Measurements from ENCODE around the gene KLK3.
"Not testable (repeated sequence)": the region's sequence is repeated elsewhere in the genome, so short reads cannot be mapped to it uniquely, and the experiment has no call there.

KLK3 gene

DNA sequence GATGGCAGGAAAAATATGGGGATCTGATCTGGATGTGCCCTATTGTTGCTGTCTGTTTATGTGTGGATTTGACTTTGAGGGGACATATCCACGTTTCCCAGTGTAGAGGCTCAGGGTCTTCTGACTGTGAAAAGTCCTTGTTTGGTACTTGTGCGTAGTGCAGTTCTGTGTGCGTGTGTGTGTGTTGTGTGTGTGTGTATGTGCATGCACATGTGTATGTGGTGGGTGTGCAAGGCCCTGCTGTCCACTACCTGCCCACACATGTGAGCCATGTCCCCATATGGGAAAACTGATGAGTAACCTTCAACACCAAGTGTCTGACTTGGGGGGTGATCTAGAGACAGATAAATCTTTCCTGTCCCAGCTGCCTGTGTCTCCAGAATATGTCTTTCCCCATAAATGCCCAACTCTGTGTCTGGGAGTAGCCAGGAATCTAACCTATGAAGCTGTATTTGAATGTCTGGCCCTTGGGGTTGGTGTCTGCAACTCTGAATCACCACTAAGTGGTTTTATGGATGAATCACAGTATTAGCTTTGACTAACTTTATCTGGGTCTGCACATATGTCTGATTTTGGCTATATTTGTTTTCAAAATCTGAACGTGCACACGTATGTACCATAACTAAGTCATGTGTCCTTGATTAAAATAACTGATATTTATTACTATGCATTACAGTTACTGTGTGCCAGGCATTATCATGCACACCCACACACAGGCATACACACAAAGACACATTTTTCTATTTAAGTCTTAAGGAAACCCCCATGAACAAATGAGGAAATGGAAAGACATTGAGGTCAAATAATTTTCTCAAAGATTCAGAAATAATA, 35.9 kb downstream of the KLK3 start:
- TF ChIP-seq ELF4 (IDR thresholded peaks at IDR 0.05) (no peak), SUZ12 (IDR thresholded peaks at IDR 0.05) (no peak), ZNF384 (IDR thresholded peaks at IDR 0.05) (no peak), BHLHE40 (IDR thresholded peaks at IDR 0.05; ENCODE audit: borderline replicate concordance) (no peak), FOXK2 (IDR thresholded peaks at IDR 0.05) (no peak), SP1 (IDR thresholded peaks at IDR 0.05) (no peak), HDGF (IDR thresholded peaks at IDR 0.05; ENCODE audit: borderline replicate concordance) (no peak), FOXM1 (IDR thresholded peaks at IDR 0.05; ENCODE audit: borderline replicate concordance) (no peak), CTBP1 (IDR thresholded peaks at IDR 0.05; ENCODE audit: borderline replicate concordance) (no peak), ARNT (IDR thresholded peaks at IDR 0.05) (no peak), TARDBP (IDR thresholded peaks at IDR 0.05) (no peak), FOXA1 (IDR thresholded peaks at IDR 0.05) (no peak)
- TF ChIP-seq, protein P1, sequence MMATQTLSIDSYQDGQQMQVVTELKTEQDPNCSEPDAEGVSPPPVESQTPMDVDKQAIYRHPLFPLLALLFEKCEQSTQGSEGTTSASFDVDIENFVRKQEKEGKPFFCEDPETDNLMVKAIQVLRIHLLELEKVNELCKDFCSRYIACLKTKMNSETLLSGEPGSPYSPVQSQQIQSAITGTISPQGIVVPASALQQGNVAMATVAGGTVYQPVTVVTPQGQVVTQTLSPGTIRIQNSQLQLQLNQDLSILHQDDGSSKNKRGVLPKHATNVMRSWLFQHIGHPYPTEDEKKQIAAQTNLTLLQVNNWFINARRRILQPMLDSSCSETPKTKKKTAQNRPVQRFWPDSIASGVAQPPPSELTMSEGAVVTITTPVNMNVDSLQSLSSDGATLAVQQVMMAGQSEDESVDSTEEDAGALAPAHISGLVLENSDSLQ (IDR thresholded peaks at IDR 0.05) = no peak
- CTCF ChIA-PET = no interaction called here
- POLR2A ChIA-PET = no interaction called here
- DNase-seq (ENCODE audit: extremely low spot score) = no peak

DNA sequence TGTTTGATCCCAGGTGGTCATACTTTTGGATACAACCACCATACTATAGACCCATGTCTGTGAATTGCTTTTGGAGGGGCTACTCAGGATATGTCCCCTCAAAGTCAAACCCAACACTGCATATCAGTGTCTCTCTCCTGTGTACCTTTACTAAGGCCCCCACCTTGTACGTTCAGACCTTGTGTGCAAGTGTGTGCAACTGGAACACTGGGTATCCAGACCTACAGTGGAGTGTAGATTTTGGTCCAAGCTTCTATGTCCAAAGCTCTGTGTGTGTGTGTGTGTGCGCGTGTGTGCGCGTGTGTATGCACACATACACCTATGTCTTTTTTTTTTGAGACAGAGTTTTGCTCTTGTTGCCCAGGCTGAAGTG, 36.5 kb downstream of the KLK3 start:
- TF ChIP-seq NFRKB (IDR thresholded peaks at IDR 0.05) (no peak), FOXK2 (IDR thresholded peaks at IDR 0.05) (no peak), TARDBP (IDR thresholded peaks at IDR 0.05) (no peak), SUZ12 (IDR thresholded peaks at IDR 0.05) (no peak), LEF1 (IDR thresholded peaks at IDR 0.05; ENCODE audit: borderline replicate concordance) (no peak), SP1 (IDR thresholded peaks at IDR 0.05) (no peak), L3MBTL2 (conservative IDR thresholded peaks at IDR 0.05) (no peak)
- CTCF ChIA-PET = no interaction called here
- DNase-seq (ENCODE audit: extremely low spot score) = no peak
- POLR2A ChIA-PET = no interaction called here

DNA sequence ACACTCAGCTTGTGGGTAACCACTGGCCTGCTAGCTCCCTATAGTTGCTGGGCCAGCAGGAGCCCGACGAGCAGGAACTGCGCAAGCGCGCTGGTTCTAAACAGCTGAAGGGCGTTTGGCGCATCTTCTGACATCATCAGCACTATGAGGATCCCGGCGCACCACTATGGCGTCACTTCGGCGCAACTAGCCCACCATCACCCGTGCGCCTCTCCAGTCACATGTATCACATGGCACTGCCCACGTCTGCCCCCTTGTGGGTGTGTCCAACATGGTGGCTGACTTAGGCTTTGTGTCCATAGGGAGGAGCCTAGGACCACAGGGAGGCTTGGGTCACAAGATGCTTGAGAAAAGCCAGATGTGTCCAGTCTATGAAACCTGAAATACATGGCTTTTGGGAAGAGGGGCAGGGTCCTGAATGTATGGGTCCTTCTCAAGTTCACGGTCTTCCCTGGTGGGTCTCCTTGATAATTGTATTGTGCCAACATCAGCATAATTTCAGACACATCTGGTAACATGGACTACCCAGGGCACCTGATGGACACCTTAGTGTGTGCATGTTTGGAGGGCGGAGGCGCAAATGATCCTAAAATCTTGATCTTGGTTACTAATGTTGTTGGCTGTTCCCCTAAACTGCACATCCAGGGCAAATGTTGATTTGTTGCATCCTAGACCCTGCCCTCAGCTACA, 38.5 kb downstream of the KLK3 start:
- CTCF ChIA-PET = no interaction called here
- TF ChIP-seq FOXK2 (IDR thresholded peaks at IDR 0.05) (no peak), ZNF384 (IDR thresholded peaks at IDR 0.05) (no peak), SUZ12 (IDR thresholded peaks at IDR 0.05) (no peak), TARDBP (IDR thresholded peaks at IDR 0.05) (no peak), FOXM1 (IDR thresholded peaks at IDR 0.05; ENCODE audit: borderline replicate concordance) (no peak), ELF4 (IDR thresholded peaks at IDR 0.05) (no peak), FOXA1 (IDR thresholded peaks at IDR 0.05) (no peak), LEF1 (IDR thresholded peaks at IDR 0.05; ENCODE audit: borderline replicate concordance) (no peak), SP1 (IDR thresholded peaks at IDR 0.05) (no peak), ARNT (IDR thresholded peaks at IDR 0.05) (no peak), HDGF (IDR thresholded peaks at IDR 0.05; ENCODE audit: borderline replicate concordance) (no peak), L3MBTL2 (conservative IDR thresholded peaks at IDR 0.05) (no peak), BHLHE40 (IDR thresholded peaks at IDR 0.05; ENCODE audit: borderline replicate concordance) (no peak), NFRKB (IDR thresholded peaks at IDR 0.05) (no peak), CTBP1 (IDR thresholded peaks at IDR 0.05; ENCODE audit: borderline replicate concordance) (no peak)
- TF ChIP-seq, protein P1 (IDR thresholded peaks at IDR 0.05) = no peak
- DNase-seq (ENCODE audit: extremely low spot score) = no peak
- POLR2A ChIA-PET = no interaction called here

DNA sequence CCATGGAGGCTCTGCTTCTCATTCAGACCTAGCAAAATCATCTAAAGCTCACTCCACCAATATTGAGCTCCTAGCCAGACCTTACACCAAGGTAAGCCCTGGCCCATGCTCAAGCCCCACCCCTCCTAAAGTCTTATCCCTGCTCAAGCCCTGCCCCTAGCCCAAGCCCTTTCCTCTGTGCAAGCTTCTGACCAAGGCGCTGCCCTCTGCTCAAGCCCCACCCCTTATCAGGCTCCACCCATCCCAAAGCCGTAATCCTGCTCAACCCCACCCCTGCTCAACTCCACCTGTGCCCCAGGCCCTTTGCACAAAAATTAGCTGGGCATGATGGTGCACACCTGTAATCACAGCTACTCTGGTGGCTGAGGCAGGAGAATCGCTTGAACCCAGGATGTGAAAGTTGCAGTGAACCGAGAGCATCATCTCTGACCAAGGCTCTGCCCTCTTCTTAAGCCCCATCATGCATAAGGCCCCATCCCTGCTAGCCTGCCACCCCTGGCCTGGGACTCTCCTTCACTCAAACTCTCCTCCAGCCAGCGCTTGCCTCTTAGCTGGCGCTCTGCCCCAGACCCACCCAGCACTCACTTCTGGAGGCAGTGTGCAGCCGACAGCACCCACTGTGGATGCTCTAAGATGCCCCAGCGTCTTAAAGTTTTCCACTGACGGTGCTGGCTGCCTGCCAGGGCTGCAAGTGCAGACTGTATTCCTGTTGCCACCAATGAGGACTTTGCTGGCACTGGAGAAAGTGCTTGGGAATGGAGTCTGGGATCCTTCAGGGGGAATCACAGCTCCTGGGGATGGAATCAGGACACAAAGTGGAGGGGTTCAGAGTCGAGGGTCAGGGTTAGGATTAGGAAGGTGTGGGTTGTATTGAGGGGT, 40.0 kb downstream of the KLK3 start:
- POLR2A ChIA-PET = no interaction called here
- CTCF ChIA-PET = no interaction called here
- no peak for TF ChIP-seq ELF4 (IDR thresholded peaks at IDR 0.05)
- no peak for TF ChIP-seq ZNF384 (IDR thresholded peaks at IDR 0.05)
- TF ChIP-seq BHLHE40 (IDR thresholded peaks at IDR 0.05; ENCODE audit: borderline replicate concordance) = no peak
- no peak for TF ChIP-seq TARDBP (IDR thresholded peaks at IDR 0.05)
- no peak for TF ChIP-seq HDGF (IDR thresholded peaks at IDR 0.05; ENCODE audit: borderline replicate concordance)
- no peak for TF ChIP-seq ARNT (IDR thresholded peaks at IDR 0.05)
- TF ChIP-seq SP1 (IDR thresholded peaks at IDR 0.05) = no peak
- no peak for TF ChIP-seq NFRKB (IDR thresholded peaks at IDR 0.05)
- no peak for TF ChIP-seq CTBP1 (IDR thresholded peaks at IDR 0.05; ENCODE audit: borderline replicate concordance)
- no peak for TF ChIP-seq SUZ12 (IDR thresholded peaks at IDR 0.05)
- TF ChIP-seq FOXK2 (IDR thresholded peaks at IDR 0.05) = no peak
- TF ChIP-seq, protein P1 (IDR thresholded peaks at IDR 0.05) = no peak
- no peak for TF ChIP-seq FOXM1 (IDR thresholded peaks at IDR 0.05; ENCODE audit: borderline replicate concordance)
- TF ChIP-seq LEF1 (IDR thresholded peaks at IDR 0.05; ENCODE audit: borderline replicate concordance) = no peak
- no peak for TF ChIP-seq L3MBTL2 (conservative IDR thresholded peaks at IDR 0.05)
- DNase-seq (ENCODE audit: extremely low spot score) = no peak

DNA sequence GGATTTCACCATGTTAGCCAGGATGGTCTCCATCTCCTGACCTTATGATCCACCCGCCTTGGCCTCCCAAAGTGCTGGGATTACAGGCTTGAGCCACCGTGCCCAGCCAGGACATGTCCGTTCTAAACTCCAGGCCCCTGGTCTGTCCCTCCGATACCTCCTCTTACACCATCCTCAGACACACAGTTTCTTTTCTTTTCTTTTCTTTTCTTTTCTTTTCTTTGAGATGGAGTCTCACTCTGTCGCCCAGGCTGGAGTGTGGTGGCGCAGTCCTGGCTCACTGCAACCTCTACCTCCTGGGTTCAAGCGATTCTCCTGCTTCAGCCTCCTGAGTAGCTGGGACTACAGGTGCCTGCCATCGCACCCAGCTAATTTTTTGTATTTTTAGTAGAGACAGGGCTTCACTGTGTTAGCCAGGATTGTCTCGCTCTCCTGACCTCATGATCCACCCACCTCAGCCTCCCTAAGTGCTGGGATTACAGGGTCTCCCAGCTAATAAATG, 41.4 kb downstream of the KLK3 start:
- POLR2A ChIA-PET; DNase-seq (ENCODE audit: extremely low spot score): not testable (repeated sequence)
- CTCF ChIA-PET = interaction anchor here (0.6 to 1.6 kb wide), 2 partner anchors 10 to 26 kb away, joined by 3 to 4 read pairs; no protein-coding TSS in a partner anchor
